Stomach smooth muscle (tissue), 2 donors: Measurements from ENCODE around the gene SPAG7.

Experiments
- H3K27ac ChIP-seq: one replicate; pipeline ENCODE4 v1.7.0; 2013; ENCODE audit warnings: mild to moderate bottlenecking, low read length, inconsistent platforms
- H3K27me3 ChIP-seq, 2 donors: one replicate each; pipeline ENCODE4 v1.7.0; 2013; ENCODE audit warnings: low read length in 2 of 2; ENCODE audit not compliant: insufficient read depth in 2 of 2, control insufficient read depth in 1 of 2
- H3K36me3 ChIP-seq, 2 donors: one replicate each; pipeline ENCODE4 v1.7.0; 2013; ENCODE audit warnings: low read length in 2 of 2; ENCODE audit not compliant: control insufficient read depth in 2 of 2, insufficient read depth in 2 of 2
- H3K4me1 ChIP-seq: one replicate; pipeline ENCODE4 v1.7.0; 2013; ENCODE audit warnings: low read length; ENCODE audit not compliant: control insufficient read depth, insufficient read depth
- H3K4me3 ChIP-seq, 2 donors: one replicate each; pipeline ENCODE4 v1.7.0; 2013; ENCODE audit warnings: low read length in 2 of 2
- H3K9ac ChIP-seq, 2 donors: one replicate each; pipeline ENCODE4 v1.7.0; 2013; ENCODE audit warnings: low read length in 2 of 2, mild to moderate bottlenecking in 1 of 2
- H3K9me3 ChIP-seq, 2 donors: one replicate each; pipeline ENCODE4 v1.7.0; 2013; ENCODE audit warnings: low read length in 2 of 2; ENCODE audit not compliant: control insufficient read depth in 2 of 2
- donor health status: healthy.
- donor health status: Pancreatic carcinoma.

The SPAG7 gene

DNA sequence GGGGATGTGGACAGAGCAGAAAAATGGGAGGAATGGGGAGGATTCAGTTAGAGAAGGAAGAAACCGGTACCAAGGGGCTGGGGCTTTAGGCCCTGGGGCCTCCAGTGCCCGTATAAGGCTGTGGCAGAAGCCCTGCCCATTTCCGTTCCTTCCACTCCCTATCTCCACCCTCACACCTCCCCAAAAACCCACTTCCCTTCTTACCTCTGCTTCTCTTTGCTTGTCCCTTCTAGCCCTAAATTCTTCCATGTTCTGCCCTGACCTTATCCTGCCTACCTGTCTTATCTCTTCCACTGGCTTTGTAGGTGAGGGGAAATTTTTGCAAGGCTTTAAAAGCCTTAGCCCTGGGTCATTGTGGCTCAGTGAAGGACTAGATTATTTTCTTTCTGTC lies 23.5 kb downstream of the SPAG7 start:
- Histone ChIP-seq H3K9me3 (no peaks in the 10 kb centered on the region), H3K4me3 (no peak overlapping the region), H3K36me3 (peaks cover 32 to 37% of the 10 kb centered on the region in 2 donors), H3K9ac (peak overlapping the region in 1 of 2 donors; percentile 32), H3K27ac (peak overlapping the region; percentile 75), H3K4me1 (peaks cover 54% of the 10 kb centered on the region), H3K27me3 (no peaks in the 10 kb centered on the region)

DNA sequence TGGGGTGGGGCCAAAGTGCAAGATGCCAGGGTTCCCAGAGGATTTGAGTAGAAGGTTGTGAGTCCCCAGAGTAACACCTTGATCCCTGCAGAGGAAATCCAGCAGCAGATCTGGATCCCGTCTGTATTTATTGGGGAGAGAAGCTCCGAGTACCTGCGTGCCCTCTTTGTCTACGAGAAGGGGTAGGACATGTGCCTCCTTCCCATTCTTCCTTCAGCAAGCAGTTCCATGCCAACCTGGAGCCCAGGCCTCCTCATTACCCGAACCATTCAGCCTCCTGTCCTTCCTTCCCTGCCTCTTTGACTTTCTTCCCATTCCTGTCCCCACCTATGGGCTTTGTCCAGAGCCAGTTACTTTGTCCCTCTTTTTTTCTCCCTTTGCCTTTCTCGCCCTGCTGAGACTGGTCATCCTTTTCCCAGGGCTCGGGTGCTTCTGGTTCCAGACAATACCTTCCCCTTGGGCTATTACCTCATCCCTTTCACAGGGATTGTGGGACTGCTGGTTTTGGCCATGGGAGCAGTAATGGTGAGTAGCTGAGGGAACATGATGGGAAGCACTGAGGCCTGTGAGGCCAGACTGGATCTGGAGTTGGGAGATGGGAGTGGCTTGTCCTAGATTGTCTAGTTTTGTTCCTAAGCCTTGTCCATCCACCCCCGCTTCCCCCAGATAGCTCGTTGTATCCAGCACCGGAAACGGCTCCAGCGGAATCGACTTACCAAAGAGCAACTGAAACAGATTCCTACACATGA lies 24.7 kb downstream of the SPAG7 start:
- H3K27me3 ChIP-seq, result no peaks in the 10 kb centered on the region

DNA sequence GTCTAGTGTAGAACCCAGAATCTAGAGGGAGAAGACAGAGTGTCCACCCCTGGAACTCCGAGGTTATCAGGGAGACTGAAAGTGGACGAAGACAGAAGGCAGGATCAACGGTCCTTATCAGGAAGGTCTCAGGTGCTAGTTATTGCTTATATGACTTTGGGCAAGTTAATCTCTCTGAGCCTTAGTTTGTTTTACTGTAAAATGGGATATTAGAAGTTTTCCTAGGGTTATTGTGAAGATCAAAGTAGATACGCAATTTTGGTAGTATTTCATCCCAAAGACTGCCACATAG lies 26.4 kb downstream of the SPAG7 start:
- H3K4me3 ChIP-seq, result peak overlapping the region; percentile 82 to 94
- no peaks in the 10 kb centered on the region for H3K9me3 ChIP-seq
- peaks cover 47 to 53% of the 10 kb centered on the region in 2 donors for H3K36me3 ChIP-seq
- H3K9ac ChIP-seq, result peak overlapping the region; percentile 97 to 98
- H3K27ac ChIP-seq, result peak overlapping the region; percentile 98
- H3K27me3 ChIP-seq, result no peaks in the 10 kb centered on the region
- peaks cover 62% of the 10 kb centered on the region for H3K4me1 ChIP-seq

More for the DNA sequence above, 24.7 kb downstream of the SPAG7 start:
- Histone ChIP-seq H3K27ac (peak overlapping the region; percentile 18), H3K36me3 (peaks cover 34 to 44% of the 10 kb centered on the region in 2 donors), H3K4me3 (no peak overlapping the region), H3K4me1 (peaks cover 66% of the 10 kb centered on the region), H3K9ac (peak overlapping the region in 1 of 2 donors; percentile 42), H3K9me3 (no peaks in the 10 kb centered on the region)

DNA sequence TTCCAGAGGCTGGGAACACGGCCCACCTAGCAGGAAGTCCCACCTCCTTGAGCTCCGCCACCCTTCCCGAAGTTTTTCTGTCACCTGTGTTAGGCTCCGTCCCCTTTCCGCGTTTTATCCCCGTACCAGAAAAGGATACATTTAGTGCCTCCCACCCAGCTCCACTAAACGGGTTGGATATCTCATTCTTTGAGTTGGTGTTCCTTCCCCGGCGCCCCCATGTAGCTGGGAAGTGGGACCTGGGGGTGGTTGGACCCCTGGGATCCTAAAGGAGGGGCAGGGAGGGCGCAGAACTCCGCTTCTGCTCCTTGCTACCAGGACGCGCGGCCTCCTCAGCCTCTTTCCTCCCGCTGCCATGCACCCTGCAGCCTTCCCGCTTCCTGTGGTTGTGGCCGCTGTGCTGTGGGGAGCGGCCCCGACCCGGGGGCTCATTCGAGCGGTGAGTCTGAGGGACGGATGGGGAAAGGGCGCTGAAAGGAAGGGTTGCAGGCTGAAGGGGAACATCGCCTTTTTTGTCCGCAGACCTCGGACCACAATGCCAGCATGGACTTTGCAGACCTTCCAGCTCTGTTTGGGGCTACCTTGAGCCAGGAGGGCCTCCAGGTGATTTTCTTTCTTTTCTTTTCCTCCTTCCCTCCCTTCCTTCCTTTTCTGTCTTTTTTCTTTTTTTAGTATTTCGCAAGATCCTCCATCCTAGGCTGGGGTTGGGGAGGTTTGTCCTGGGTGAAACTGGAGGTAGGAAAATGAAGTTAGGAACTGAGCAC lies 26.9 kb downstream of the SPAG7 start:
- Histone ChIP-seq H3K9me3 (no peaks in the 10 kb centered on the region), H3K4me3 (peak overlapping the region; percentile 82 to 94), H3K27me3 (no peaks in the 10 kb centered on the region), H3K36me3 (peaks cover 47 to 48% of the 10 kb centered on the region in 2 donors), H3K9ac (peak overlapping the region; percentile 97 to 98), H3K4me1 (peaks cover 57% of the 10 kb centered on the region), H3K27ac (peak overlapping the region; percentile 98)

DNA sequence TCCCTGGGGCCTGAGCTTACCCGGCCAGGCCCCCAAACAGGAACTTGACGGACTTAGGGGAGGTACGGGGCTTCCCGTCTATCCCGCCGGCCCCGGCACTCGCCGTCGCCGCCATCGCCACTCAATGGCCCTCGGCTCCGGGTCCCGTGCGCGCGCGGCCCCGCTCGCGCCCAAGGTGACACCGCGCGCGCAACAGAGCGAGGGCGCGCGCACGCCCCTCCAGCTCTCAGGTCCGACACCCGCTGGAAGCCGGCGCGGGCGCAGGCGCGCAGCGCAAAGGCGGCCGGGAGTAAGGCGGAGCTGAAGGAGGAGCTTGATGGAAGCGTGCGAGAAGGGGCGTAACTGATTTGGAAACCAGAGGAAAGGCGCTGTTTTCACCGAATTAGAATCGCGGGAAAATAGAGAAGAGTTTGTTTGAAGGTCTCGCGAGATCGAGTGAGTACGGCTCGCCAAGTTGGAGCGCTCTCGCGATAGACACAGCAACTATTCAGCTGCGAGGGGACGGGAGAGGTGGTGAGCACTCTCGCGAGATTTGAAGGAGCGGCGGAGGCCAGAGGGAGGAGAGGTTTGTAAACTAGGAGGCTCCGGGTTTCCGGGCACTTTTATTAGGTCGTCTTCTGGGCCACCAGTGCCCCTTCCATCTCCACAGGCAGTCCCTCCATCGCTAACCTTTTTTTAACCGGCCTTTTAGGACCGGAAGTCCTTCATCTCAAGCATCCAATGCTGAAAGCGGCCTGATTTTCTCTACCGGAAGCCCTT lies 27.6 kb downstream of the SPAG7 start, which contains the start of the genes RNF167 and SLC25A11:
RNF167 (plus strand) TSS at position 473 of the 759 bp plus-strand sequence. CDS start 642 bp downstream, outside the sequence.
SLC25A11 (minus strand) TSS at position 251 of the 759 bp plus-strand sequence; CDS start at position 115, 136 bp downstream.
- Histone ChIP-seq H3K27me3 (no peaks in the 10 kb centered on the region), H3K27ac (peak within 1 kb of the TSS; percentile 98), H3K4me1 (peaks cover 51% of the 10 kb centered on the region), H3K36me3 (peaks cover 43 to 44% of the 10 kb centered on the region in 2 donors), H3K9ac (peak within 1 kb of the TSS; percentile 97 to 98), H3K9me3 (no peaks in the 10 kb centered on the region), H3K4me3 (peak within 1 kb of the TSS; percentile 82 to 94)

DNA sequence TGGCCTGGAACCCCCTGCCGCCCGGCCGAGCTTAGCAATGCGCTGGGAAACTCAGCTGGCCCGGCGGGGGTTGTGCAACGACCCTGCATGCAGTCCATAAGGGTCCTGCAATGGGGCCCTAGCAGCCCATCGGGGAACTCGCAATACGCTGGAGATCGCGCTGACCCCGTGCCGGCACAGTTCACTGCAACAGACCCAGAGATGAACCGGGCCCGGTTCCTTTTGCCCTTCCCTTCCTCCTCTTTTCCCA lies 28.1 kb downstream of the SPAG7 start:
- Histone ChIP-seq H3K36me3 (peaks cover 40 to 41% of the 10 kb centered on the region in 2 donors), H3K4me3 (peak overlapping the region; percentile 82 to 94), H3K4me1 (peaks cover 46% of the 10 kb centered on the region), H3K27me3 (no peaks in the 10 kb centered on the region), H3K9ac (peak overlapping the region; percentile 97 to 98), H3K27ac (peak overlapping the region; percentile 98), H3K9me3 (no peaks in the 10 kb centered on the region)

DNA sequence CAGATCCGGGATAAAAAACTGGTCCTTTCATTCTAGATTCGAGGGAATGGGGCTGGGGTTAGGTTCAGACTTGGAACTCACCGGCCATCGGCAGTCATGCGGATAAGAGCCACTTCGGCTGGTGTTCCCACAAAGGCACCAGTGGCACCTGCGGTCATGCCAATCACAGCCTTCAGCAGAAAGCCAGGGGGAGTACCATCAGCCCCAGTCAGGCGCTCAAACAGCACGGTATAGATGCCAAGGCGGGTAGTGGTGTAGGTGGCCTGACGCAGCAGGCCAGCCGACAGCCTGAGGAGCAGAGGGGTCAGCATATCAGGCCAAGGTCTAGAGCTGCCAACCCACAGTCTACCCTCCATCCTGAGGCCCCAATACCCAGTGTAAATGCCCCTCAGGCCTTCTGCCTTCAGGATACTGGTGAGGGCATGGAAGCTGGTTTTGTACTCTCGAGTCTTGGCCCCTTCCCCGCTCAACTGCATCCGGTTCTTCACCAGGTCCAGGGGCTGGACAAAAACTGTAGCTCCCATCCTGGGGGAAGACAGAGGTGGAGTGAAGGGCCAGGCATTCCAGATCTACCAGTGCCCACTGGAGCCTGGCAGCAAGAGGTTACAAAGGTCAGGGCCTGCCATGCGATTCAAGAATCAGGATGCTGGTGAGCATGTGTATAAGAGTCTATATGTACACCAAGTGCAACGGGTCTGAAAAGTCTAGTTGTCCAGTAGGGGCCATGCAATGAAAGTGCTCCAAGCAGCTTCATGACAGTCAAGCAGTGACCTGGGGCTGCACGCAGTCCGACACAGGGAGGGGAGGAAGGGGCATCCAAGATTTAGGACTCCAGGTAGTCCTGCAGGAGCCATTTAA lies 28.7 kb downstream of the SPAG7 start:
- peak overlapping the region; percentile 82 to 94 for H3K4me3 ChIP-seq
- no peaks in the 10 kb centered on the region for H3K27me3 ChIP-seq
- peak overlapping the region; percentile 98 for H3K27ac ChIP-seq
- no peaks in the 10 kb centered on the region for H3K9me3 ChIP-seq
- peaks cover 35 to 36% of the 10 kb centered on the region in 2 donors for H3K36me3 ChIP-seq
- H3K9ac ChIP-seq, result peak overlapping the region; percentile 97 to 98
- H3K4me1 ChIP-seq, result peaks cover 46% of the 10 kb centered on the region

DNA sequence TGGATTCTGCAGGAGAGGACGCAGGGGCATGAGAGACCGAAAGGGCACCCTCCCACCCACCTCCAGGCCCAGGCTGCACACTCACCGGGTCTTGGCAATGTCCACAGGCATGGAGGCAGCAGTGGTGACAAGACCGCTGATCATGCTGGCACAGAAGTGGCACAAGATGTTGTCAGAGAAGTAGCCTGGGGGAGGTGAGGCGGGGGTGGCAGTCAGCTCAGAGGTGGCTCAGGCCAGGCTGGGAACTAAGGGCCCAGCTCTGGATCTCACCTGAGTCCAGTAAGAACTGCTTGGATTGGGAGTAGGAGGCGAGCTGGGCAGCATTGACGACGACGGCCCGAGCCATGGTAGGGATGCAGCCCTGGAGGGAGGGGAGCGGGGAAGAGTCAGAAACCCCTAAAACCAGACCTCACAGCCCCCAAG lies 29.5 kb downstream of the SPAG7 start:
- peak overlapping the region; percentile 47 to 97 for H3K9ac ChIP-seq
- H3K4me3 ChIP-seq, result peak overlapping the region in 1 of 2 donors; percentile 8
- no peaks in the 10 kb centered on the region for H3K9me3 ChIP-seq
- H3K4me1 ChIP-seq, result peaks cover 47% of the 10 kb centered on the region
- H3K36me3 ChIP-seq, result peaks cover 30% of the 10 kb centered on the region in 2 donors
- H3K27me3 ChIP-seq, result no peaks in the 10 kb centered on the region
- peak overlapping the region; percentile 98 for H3K27ac ChIP-seq

DNA sequence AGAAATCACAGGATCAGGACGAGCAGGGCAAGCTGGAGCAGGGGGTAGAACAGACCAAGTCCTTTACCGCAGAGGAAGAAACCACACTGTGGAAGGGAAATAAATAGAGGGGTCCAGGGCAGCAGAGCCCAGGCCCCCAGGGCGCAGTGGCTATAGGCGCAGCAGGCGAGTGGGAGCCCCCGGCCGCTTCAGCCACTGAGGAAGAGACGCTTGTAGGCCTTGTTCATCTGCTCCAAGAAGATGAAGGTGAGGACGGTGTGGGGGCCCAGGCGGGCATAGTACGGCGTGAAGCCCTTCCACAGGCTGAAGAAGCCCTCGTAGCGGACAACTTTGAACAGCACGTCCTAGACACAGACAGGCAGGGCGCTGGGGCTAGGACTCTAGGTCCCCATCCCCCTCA lies 30.1 kb downstream of the SPAG7 start:
- Histone ChIP-seq H3K27ac (peak overlapping the region; percentile 98), H3K9me3 (no peaks in the 10 kb centered on the region), H3K27me3 (no peaks in the 10 kb centered on the region), H3K4me1 (peaks cover 47% of the 10 kb centered on the region), H3K4me3 (no peak overlapping the region), H3K36me3 (peaks cover 25% of the 10 kb centered on the region in 2 donors), H3K9ac (no peak overlapping the region)

DNA sequence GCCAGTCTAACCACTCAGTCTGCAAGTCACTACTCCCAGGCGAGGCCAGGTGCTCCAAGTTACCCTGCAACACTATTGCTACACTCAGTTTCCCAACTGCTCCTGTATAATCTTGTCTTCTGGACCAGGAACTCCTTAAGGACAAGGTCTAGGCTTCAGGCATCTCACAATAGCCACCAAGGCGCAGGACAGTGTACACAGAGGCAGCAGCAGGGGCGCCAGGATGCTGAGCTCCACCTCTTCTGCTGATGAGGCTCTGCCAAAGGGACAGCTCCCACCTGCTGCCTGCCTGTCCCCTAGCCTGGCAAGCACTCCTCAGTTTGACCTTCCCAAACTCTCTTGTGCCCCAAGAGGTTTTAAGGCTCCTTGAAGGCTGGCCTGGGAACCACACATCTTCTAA lies 31.2 kb downstream of the SPAG7 start:
- H3K4me1 ChIP-seq, result peaks cover 36% of the 10 kb centered on the region
- H3K27ac ChIP-seq, result no peak overlapping the region
- no peaks in the 10 kb centered on the region for H3K27me3 ChIP-seq
- H3K9ac ChIP-seq, result no peak overlapping the region
- no peak overlapping the region for H3K4me3 ChIP-seq
- no peaks in the 10 kb centered on the region for H3K9me3 ChIP-seq
- peaks cover 19 to 20% of the 10 kb centered on the region in 2 donors for H3K36me3 ChIP-seq
